ENCODE measurements around the gene SGK1.
"Not testable (repeated sequence)": the region's sequence is repeated elsewhere in the genome, so short reads cannot be mapped to it uniquely, and the experiment has no call there.

The SGK1 gene

GRCh38 chr6:134328138-134328537 lies 10.2 kb upstream of the SGK1 start:
- no peak for DNase-seq (ENCODE audit: low read depth in 1 of 2, low spot score in 1 of 2)

- DNase-seq (ENCODE audit: low read depth in 1 of 2, low spot score in 1 of 2), result not testable (repeated sequence)
These were observed 8.3 kb upstream of the SGK1 start for GRCh38 chr6:134326192-134326591.

GRCh38 chr6:134324766-134325165 lies 6.9 kb upstream of the SGK1 start:
- DNase-seq (ENCODE audit: low read depth in 1 of 2, low spot score in 1 of 2), result no peak

- no peak for DNase-seq (ENCODE audit: low read depth in 1 of 2, low spot score in 1 of 2)
These were observed 6.2 kb upstream of the SGK1 start for GRCh38 chr6:134324141-134324540.

GRCh38 chr6:134323698-134324097 lies 5.8 kb upstream of the SGK1 start:
- no peak for DNase-seq (ENCODE audit: low read depth in 1 of 2, low spot score in 1 of 2)

GRCh38 chr6:134323294-134323693 lies 5.4 kb upstream of the SGK1 start:
- DNase-seq (ENCODE audit: low read depth in 1 of 2, low spot score in 1 of 2), result no peak

GRCh38 chr6:134322216-134322615 lies 4.3 kb upstream of the SGK1 start:
- DNase-seq (ENCODE audit: low read depth in 1 of 2, low spot score in 1 of 2), result no peak

- no peak for DNase-seq (ENCODE audit: low read depth in 1 of 2, low spot score in 1 of 2)
These were observed 3.3 kb upstream of the SGK1 start for GRCh38 chr6:134321246-134321645.

GRCh38 chr6:134319686-134320085 lies 1.8 kb upstream of the SGK1 start:
- not testable (repeated sequence) for DNase-seq (ENCODE audit: low read depth in 1 of 2, low spot score in 1 of 2)

GRCh38 chr6:134318974-134319281 lies 1.0 kb upstream of the SGK1 start:
- no peak for DNase-seq (ENCODE audit: low read depth in 1 of 2, low spot score in 1 of 2)

- DNase-seq (ENCODE audit: low read depth in 1 of 2, low spot score in 1 of 2), result no peak
These were observed 493 bp upstream of the SGK1 start for GRCh38 chr6:134318236-134318973.

- DNase-seq (ENCODE audit: low read depth in 1 of 2, low spot score in 1 of 2), result no peak
These were observed 1.0 kb downstream of the SGK1 start for GRCh38 chr6:134316733-134317431.

- DNase-seq (ENCODE audit: low read depth in 1 of 2, low spot score in 1 of 2), result no peak
These were observed 1.9 kb downstream of the SGK1 start for GRCh38 chr6:134315974-134316441.

GRCh38 chr6:134315189-134315588 lies 2.7 kb downstream of the SGK1 start:
- no peak for DNase-seq (ENCODE audit: low read depth in 1 of 2, low spot score in 1 of 2)

GRCh38 chr6:134314006-134314821 lies 3.7 kb downstream of the SGK1 start:
- DNase-seq (ENCODE audit: low read depth in 1 of 2, low spot score in 1 of 2), result no peak

- no peak for DNase-seq (ENCODE audit: low read depth in 1 of 2, low spot score in 1 of 2)
These were observed 5.8 kb downstream of the SGK1 start for GRCh38 chr6:134312038-134312660.

- no peak for DNase-seq (ENCODE audit: low read depth in 1 of 2, low spot score in 1 of 2)
These were observed 7.1 kb downstream of the SGK1 start for GRCh38 chr6:134310817-134311216.

GRCh38 chr6:134309983-134310605 lies 7.8 kb downstream of the SGK1 start:
- no peak for DNase-seq (ENCODE audit: low read depth in 1 of 2, low spot score in 1 of 2)

- DNase-seq (ENCODE audit: low read depth in 1 of 2, low spot score in 1 of 2), result no peak
These were observed 8.7 kb downstream of the SGK1 start for GRCh38 chr6:134309227-134309626.

GRCh38 chr6:134308800-134309199 lies 9.1 kb downstream of the SGK1 start:
- DNase-seq (ENCODE audit: low read depth in 1 of 2, low spot score in 1 of 2), result no peak

GRCh38 chr6:134307870-134308269 lies 10.0 kb downstream of the SGK1 start:
- no peak for DNase-seq (ENCODE audit: low read depth in 1 of 2, low spot score in 1 of 2)

Measured in stimulated activated CD4-positive, alpha-beta T cell treated with anti-CD3 and anti-CD28 coated beads, Interleukin-15, amount 100 ng/mL, for 1 hour (primary cell).